CD4-positive, alpha-beta T cell treated with Interleukin-21 for 1 hour (primary cell): ENCODE results near the gene ZACN.

Experiments
- DNase-seq: peaks from one replicate; pipeline ENCODE4 v3.0.0-alpha.2; 2020

ZACN gene

DNA sequence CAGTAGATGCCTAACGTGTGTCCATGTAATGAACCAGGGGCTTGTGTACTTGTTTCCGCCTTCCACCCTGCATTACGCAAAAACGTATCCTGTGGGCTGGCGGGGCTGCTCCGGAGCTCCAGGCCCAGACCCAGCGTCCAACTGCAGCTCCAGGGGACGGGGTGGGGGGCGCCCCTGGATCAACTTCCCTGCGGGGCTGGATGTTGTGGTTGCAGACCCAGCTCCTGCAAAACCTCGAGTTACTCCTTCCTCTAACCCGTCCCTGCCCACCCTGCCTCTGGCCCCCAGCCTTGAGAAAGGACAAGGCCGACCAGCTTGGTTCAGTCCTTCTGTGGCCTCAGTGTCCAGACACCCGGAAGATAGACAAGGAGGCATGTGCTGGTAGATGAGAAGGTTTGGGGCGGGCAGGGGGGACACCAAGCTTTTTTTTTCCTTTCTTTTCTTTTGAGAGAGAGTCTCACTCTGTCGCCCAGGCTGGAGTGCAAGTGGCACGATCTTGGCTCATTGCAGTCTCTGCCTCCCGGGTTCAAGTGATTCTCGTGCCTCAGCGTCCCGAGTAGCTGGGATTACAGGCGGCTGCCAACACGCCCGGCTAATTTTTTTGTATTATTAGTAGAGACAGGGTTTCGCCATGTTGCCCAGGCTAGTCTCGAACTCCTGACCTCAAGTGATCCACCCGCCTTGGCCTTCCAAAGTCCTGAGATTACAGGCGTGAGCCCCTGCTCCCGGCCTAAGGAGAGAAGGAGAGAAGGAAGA is 25.3 kb downstream of the ZACN start:
- DNase-seq = no peak

DNA sequence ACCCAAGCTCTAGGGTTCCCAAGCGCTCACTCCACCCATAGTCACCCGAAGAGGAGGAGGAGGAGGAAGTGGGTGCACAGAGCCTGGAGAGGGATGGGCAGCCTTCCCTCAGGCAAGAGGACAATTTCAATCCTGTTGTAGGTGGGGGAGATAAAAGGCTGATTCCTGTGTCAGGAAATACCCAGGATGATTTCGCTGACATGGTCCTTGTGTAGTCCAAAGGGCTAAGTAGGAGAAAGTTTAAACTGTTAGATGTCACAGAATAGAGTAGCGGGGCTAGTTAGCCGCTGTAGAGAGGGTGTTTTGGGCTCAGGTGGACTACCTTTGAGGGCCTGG is 25.9 kb downstream of the ZACN start:
- DNase-seq = no peak

DNA sequence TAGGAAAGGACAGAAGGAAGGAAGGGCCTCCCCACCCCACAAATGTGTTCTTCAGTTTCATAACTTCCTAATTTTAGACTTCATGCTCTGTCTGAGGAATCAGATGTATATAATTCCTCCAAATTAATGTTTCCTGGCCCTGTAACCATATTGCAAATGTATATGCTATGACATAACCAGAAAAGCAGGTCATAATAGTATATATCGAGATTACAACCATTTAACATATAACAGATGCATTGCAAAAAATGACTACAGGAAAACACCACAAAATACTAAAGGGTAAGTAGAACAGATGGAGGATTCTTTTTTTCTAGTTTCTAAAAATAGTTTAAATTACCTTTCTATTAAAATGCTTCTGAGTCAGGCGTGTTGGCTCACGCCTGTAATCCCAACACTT is 27.7 kb downstream of the ZACN start:
- DNase-seq = no peak

DNA sequence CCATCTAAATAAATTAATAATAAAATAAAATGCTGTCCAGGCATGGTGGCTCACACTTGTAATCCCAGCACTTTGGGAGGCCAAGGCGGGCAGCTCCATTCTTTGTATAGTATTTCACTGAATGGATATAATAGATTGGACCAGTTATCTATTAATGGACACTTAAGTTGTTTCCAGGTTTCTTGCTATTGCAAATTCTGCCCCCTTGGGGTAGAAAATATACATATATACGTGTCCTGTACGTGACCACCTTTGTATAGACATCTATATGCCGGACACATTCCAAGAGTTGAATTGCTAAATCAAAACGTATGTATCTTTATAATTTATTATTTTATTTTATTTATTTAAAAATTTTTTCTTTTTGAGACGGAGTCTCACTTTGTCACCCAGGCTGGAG is 28.5 kb downstream of the ZACN start:
- DNase-seq = peak; percentile 38

DNA sequence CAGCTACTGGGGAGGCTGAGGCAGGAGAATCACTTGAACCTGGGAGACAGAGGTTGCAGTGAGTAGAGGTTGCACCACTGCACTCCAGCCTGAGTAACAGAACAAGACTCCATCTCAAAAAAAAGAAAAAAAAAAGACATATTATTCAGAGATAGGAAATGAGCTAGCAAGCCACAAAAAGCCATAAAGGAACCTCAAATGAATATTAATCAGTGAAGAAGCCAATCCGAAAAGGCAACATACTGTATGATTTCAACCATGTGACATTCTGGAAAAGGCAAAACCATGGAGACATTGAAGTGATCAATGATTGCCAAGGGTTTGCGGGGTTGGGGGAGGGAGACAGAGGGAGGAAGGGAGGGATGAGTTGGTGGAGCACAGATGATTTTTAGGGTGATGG is 33.0 kb downstream of the ZACN start:
- DNase-seq = no peak

DNA sequence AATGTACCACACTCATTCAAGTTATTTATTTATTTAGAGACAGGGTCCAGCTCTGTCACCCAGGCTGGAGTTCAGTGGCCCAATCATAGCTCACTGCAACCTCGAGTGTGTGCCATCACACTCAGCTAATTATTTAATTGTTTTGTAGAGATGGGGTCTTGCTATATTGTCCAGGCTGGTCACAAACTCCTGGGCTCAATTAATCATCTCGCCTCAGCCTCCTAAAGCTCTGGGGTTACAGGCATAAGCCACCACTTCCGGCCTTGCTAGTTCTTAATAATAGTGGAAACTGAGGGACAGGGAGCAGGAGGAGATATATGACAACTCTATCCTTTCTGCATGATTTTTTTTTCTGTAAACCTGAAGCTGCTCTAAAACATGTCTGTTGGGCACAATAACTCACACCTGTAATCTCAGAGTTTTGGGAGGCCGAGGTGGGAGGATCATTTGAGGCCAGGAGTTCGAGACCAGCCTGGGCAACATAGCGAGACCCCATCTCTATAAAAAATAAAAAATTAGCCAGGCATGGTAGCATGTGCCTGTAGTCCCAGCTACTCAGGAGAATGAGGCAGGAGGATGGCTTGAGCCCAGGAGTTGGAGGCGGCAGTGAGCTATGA is 36.3 kb downstream of the ZACN start:
- no peak for DNase-seq

DNA sequence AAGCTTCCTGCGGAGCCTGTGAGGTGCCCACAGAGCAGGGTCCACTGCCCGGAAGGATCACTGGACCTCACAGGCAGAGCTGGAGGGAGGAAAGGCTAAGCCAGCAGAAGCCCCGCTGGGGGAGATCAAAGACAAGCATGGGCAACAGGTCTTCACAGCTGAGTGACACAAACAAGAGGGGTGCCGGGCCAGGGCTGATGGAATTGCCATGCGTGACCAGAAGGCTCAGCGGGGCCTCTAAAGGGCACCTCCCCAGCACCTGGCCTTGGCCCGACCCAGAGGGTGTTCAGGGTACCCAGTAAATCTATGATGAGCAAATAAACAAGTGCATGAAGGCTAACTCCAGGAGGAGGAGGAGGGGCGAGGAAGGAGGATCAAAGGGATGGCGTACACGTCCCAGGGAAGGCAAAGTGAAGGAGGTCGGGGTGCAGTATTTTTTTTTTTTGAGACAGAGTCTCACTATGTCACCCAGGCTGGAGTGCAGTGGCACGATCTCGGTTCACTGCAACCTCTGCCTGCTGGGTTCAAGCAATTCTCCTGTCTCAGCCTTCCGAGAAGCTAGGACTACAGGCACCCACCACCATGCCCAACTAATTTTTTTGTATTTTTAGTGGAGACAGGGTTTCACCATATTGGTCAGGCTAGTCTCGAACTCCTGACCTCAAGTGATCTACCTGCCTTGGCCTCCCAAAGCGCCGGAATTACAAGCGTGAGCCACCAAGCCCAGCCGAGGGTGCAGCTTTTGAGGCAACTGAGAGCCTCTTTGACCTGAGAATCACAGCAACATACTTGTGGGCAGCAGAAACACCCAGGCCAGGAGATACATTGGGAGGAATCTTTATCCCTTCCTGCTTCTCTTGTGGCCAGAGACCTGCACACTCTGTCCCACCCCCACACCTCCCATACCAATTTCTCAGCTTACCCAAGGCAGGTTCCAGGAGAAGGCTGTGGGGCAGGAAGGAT is 40.7 kb downstream of the ZACN start:
- DNase-seq = no peak

DNA sequence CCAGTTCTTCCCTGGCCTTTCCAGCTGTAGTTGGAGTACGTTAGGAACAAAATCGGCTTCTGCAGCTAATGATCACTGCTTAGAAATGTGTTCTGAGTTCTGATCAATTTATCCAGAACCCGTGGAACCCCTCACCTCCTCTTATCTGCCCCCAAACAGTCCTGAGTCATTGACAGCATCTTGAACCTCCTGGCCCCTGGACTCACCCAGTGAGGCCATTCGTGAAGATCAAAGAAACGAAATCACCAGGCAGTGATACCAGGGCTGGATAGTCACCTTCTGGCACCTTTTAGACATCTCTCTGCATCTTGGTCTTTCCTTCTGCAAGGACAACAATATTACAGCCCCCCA is 41.7 kb downstream of the ZACN start:
- no peak for DNase-seq

DNA sequence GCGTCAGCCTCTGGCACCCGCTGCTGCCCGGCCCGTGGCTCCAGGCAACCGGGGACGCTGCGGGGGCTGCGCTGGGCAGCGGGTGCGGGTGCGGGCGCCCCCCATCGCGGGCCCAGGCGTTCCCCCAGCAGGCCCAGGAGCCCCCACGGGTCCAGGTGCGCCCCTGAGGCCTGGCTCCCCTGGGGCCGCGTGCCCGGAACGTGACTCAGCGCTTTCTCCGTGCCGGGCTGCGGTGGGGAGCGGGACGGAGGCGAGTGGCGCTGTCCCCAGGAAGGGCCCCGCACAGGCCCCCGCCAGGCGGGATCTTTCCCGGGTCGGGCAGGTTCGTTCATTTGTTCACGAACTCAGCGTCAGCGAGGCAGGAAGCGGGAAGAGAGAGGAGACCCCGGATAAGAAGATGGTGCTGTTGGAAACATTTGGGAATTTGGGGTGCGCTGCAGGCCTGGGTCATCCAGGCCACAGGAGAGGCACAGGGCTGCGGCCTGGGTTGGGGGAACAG is 43.0 kb downstream of the ZACN start:
- no peak for DNase-seq

DNA sequence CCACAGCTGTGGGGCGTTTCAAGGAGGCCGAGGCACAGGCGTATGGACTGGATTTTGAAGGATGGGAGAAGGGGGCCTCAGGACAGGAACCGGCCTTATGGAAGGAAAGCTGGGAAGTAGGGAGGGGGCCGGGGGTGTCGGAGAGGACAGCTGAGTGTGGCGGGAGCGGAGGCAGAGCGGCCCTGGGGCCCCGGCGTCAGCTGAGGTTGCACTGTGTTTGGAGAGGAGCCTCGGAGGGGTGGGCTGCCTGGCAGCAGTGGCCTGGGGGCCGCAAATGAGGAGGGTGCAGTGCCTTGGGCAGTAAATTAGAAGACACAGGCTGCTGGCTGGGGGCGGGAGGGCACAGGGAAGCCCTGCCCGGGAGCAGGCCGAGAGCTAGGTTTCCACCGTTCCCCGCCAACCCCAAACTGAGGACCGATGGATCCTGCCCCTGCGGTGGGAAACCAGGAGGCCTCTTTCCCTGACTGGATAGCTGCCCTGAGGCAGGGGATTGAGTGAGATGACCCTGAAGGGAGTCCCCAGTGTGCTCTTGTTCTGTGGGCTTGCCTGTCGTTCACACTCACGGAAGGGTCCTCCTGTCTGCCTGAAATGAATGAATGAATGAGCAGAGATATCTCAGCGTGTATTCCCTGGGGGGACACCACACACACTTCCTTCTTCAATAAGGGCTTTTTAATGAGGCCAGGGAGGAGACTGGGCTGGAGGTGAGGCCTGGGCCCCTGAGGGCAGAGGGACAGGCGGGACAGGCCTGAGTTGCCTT is 43.6 kb downstream of the ZACN start:
- no peak for DNase-seq

DNA sequence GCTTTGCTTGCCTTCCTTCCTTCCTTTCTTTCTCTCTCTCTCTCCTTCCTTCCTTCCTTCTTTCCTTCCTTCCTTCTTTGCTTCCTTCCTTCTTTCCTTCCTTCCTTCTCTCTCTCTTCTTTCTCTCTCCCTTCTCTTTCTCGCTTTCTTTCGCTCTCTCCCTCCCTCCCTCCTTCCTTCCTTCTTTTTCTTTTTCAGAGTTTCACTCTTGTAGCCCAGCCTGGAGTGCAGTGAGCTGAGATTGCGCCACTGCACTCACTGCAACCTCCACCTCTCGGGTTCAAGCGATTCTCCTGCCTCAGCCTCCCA is 44.2 kb downstream of the ZACN start:
- DNase-seq = no peak

DNA sequence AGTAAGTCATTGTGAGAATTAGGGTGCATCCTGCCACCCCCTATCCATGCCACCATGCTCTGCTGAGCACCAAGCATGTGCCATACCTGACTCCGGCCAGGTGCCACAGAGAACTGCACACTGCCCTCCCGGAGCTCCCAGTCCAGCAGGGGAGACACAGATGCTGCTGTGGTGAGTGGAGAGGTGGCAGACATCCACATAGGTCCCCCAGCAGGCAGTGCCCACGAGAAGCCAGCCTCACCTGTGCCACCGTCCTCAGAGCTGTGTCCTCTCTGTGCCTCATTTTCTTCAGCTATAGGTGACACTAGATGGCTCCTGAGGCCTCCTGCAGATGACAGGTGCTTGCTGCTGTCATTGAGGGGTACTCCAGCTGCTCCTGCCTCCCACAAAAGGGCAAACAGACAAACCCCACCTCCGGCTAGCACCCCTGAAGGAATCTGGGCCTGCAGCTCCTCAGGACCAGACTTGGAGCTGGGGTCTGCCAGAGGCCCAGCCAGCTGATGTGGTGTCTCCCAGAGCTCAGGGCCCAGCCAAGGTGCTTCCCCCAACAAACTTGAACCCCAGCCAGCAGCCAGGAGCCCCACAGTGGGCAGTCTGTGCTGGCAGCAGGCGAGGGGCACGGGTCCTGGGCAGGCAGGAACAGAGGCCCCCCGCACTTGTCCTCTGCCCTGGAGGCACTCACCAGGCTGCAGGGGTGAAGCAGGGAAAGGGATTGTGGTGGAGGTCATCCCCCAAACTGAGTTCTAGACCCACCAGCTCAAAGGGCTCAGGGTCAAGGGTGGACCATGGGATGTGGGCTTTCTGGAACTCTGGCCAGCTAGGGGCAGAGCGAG is 45.0 kb downstream of the ZACN start:
- no peak for DNase-seq

DNA sequence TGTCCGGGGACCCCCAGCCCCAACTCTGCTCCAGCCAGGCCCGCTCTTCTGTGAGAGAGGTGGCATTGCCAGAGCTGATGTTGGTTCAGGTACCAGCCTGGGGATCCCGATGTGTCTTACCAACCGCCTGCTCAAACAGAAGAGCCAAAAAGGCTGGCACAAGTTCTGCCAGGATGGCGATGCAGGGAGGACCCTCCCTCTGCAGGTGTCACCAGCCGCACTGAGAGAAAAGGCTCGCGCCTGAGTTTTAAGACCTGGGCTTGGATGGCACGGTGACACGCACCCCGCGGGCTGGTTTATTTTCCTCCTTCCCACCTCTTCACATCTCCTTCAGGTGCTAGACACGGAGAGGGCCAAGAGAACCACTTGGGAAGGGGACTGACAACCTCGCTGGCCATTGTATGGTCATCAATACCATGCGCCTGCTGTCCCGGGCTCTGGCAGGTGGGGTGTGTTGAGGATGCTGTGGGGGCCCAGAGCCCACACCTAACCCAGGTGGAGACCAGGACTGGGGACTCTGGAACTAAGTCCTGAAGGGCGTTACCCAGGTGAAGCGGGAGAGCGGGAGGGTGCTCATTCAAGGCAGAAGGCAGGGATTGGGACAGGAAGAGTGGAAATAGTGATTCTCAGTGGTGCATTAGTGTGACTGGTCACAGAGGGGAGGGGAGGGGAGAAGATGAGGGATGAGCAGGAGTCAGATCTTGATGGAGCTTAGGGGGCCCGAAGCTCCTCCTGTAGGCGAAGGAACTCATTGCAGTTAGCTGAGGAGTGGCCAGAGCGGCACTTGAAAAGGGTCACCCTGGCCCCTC is 45.8 kb downstream of the ZACN start:
- no peak for DNase-seq

DNA sequence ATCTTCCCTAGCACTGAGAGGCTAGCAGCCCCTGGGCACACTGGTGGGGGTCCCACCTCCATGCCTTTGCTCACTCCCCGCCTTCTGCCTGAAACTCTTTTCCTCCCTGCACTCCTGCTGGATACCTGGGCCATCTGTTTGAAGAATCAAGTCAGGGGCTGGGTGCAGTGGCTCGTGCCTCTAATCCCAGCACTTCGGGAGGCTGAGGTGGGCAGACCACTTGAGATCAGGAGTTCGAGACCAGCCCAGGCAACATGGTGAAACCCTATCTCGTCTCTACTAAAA is 46.4 kb downstream of the ZACN start:
- no peak for DNase-seq

DNA sequence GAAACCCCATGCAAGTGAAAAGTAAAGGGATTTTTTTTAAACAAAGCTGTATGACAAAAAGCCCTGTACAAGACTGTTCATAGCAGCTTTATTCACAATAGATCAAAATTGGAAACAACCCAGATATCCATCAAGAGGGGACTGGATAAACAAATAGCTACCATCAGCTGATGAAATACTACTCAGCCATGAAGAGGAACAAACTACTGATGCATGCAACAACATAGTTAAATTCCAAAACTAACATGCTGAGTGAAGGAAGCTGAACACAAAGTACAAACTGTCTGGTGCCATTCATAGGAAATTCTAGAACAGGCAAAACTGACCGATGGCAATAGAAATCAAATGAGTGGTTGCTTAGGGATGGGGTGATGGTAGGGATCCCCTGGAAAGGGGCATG is 46.9 kb downstream of the ZACN start:
- DNase-seq = no peak

DNA sequence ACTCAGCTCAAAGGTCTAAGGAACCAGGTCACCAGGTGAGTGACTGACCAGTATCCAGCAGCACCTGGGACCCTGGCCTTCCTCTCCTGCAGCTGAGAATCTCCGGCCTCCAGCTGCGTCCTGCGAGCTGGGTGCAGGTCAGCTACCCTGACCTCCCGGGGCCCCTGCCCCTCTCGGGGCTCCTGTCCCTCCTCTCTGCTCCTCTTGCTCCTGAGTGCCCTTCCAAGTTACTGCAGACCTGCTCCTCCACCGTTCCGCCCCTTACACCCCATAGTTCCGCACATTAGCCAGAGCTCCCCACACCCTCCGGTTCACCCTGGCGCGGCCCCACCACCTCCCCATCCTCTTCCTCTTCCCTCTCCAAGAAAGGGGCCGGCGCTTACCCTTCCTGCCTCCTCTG is 51.5 kb downstream of the ZACN start:
- no peak for DNase-seq

DNA sequence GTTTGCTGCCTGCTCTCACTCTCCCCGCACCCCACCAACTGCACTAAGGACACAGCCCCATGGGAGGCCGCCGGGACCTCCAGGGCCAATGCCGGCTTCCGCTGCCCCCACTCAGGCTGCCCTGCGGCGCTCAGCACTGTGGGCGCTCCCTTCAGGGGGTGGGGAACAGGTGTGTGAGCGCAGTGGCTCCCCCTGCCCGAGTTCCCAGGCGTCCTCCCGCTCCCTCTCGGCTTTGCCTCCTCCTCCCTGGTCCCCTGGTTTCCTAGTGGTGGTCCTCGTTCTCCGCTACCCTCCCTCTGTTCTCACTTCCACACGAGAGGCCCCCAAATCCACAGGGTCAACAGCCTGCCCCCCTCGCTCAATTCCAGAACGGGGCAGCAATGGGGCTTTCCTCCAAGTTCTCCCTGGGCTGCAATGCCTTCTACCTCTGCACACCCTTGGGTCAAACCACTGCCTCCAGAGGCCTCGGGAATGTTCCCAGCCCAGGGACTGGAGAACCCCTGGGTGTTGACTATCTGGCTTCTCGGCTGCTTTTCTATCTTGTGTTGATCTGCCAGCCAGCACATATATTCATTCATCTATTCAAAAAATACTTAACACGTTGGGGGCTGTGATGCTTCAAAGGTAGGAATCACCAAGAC is 52.2 kb downstream of the ZACN start:
- DNase-seq = no peak

DNA sequence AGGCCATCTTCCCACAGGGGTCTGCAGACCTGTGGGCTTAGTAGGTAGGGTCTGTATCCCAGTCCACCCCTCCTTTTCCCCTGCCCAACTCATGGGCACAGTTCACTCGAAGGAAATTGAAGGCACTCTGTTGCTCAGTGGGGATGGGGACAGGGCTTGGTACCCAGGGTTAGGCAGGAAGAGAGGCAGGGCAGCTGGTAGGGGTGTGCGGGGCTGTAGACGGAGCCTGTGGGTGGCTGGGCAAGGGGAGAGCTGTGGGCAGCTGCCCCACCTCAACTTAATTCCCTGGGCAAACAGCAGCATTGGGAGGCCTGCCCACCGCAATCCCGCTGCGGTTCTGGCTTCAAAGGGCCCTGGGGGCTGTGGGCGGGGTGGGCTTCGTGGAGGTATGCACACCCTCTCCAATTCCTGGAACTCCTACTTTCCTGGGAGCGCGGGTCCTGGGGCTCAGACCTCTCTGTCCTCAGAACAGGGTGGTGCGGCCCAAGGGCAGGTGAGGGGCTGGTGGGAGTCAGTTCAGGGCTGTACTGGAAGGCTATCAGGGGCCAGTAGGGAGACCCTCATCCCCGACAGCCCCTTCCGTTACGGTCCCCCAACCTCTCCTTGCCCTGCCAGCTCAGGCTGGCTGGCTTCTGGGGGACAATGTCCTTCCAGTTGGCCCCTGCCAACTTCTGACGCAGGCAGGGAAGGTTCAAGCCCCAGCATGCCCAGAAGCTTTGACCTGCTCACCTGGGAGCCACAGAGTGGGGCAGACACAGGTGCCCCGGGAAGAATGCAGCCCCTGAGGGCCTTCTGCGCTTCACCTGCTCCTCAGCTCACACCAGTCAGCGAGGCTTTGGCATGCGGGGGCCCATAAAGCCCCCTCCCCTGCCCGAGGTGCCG is 53.0 kb downstream of the ZACN start:
- no peak for DNase-seq
